Measurements from ENCODE around the gene CPNE7. TPM values are rescaled to one million over a fixed set of nuclear protein-coding genes. Genes with fewer than 3 reads are reported as not detected.

CPNE7 gene
- total and polyA plus RNA-seq, 10 of the 15 experiments (the other 5 are each of a cell fraction or from before 2014, with no cell fraction given): 0.29 to 46.9 (median 17.5) TPM

GRCh38 chr16:89567656-89568594 is 7.6 kb upstream of the CPNE7 start:
- SMC1A ChIA-PET (ENCODE audit: uncharacterized antibody, unreplicated experiment): no interaction called here
- no peak for TF ChIP-seq SRF (IDR thresholded peaks at IDR 0.05; ENCODE audit: low read depth in 2 of 2, low read length in 2 of 2)
- no peak for TF ChIP-seq ASH2L (IDR thresholded peaks at IDR 0.05; ENCODE audit: borderline replicate concordance, low read depth)
- no peak for TF ChIP-seq ZNF687 (IDR thresholded peaks at IDR 0.05)
- TF ChIP-seq HDAC2 (IDR thresholded peaks at IDR 0.05): no peak
- intact Hi-C loops (cut with micrococcal nuclease; ENCODE audit: unreplicated experiment) (no loop called here), in situ Hi-C loops (cut with MboI) (no loop called here)
- Histone ChIP-seq H3K27me3 (replicated peaks in 1 of 2; ENCODE audit: control insufficient read depth in 2 of 2, insufficient read depth in 2 of 2, low read length in 1 of 2) (no peaks in the 10 kb centered on the region; a peak in 1 of 4 replicates), H3K4me2 (ENCODE audit: control insufficient read depth, insufficient read depth) (no peak overlapping the region), H4K20me1 (ENCODE audit: control insufficient read depth, insufficient read depth) (peaks cover 16% of the 10 kb centered on the region), H3K27ac (ENCODE audit: control insufficient read depth, insufficient read depth) (no peak overlapping the region), H3K36me3 (ENCODE audit: control insufficient read depth in 2 of 2, insufficient read depth in 2 of 2, low read length in 1 of 2) (peaks cover 12 to 17% of the 10 kb centered on the region in 2 experiments), H2AFZ (ENCODE audit: control insufficient read depth, low read depth, low read length) (no peak overlapping the region), H3K4me3 (no peak overlapping the region), H3K9ac (ENCODE audit: control insufficient read depth, insufficient read depth, low read length) (no peak overlapping the region), H3K79me2 (ENCODE audit: control insufficient read depth, insufficient read depth, low read length) (peaks cover 11% of the 10 kb centered on the region), H3K4me1 (ENCODE audit: control insufficient read depth, insufficient read depth, low read length) (peaks cover 34% of the 10 kb centered on the region), H3K9me3 (replicated peaks; ENCODE audit: control insufficient read depth, insufficient read depth, low read length) (no peaks in the 10 kb centered on the region)
- POLR2A ChIA-PET: interaction anchor here (0.5 to 1.0 kb wide), 2 partner anchors 42 to 297 kb away, joined by 3 to 5 read pairs; no protein-coding TSS in a partner anchor
- no TSS peak for BruUV-seq (replicated peaks)
- CTCF ChIA-PET: interaction anchor here (0.7 kb wide), 2 partner anchors 28 to 443 kb away, joined by 3 to 5 read pairs; no protein-coding TSS in a partner anchor
- RAD21 ChIA-PET (ENCODE audit: unreplicated experiment): no interaction called here
- FAIRE-seq (no peak), DNase-seq (ENCODE audit: low read depth, low spot score) (no peak), ATAC-seq (no peak)
- WGBS (ENCODE audit: insufficient coverage, insufficient replicate concordance, low lambda C conversion rate, missing lambda C conversion rate): 88% methylated on average over 30 of the region's 30 CpGs

Measured in GM12878 (cell line).